GM12873 (cell line): ENCODE data around the gene SYNE2.

Source experiments
- CTCF ChIP-seq: IDR thresholded peaks from 2 replicates; pipeline ENCODE4 v1.5.1; 2012; ENCODE audit warnings: low read depth, mild to moderate bottlenecking, moderate library complexity, low read length, control low read depth; ENCODE audit not compliant: insufficient read depth; ENCODE audit errors: missing control alignments

The SYNE2 gene

GRCh38 chr14:64114166-64114565, 261.4 kb downstream of the SYNE2 start:
- TF ChIP-seq CTCF: no peak

- TF ChIP-seq CTCF: no peak
Measured at GRCh38 chr14:64114796-64115195, 262.0 kb downstream of the SYNE2 start.

GRCh38 chr14:64115401-64115800, 262.6 kb downstream of the SYNE2 start:
- no peak for TF ChIP-seq CTCF

- no peak for TF ChIP-seq CTCF
Measured at GRCh38 chr14:64117671-64118402, 265.0 kb downstream of the SYNE2 start.

- no peak for TF ChIP-seq CTCF
Measured at GRCh38 chr14:64118892-64119291, 266.1 kb downstream of the SYNE2 start.

GRCh38 chr14:64119500-64119899, 266.7 kb downstream of the SYNE2 start:
- no peak for TF ChIP-seq CTCF

GRCh38 chr14:64119980-64120379, 267.2 kb downstream of the SYNE2 start:
- TF ChIP-seq CTCF: no peak
